GM23248 (cell line): ENCODE results near the gene CLSTN3. TPM values are rescaled to one million over a fixed set of nuclear protein-coding genes. Genes with fewer than 3 reads are reported as not detected.

Experiments
- DNase-seq: peaks from one replicate; pipeline ENCODE4 v3.0.0-alpha.2; 2015
- H2AFZ ChIP-seq: fragments of 200-600 bp; sonication (generic); 2 replicates; pipeline ENCODE4 v1.6.1; 2016; ENCODE audit warnings: antibody characterized with exemption
- H3F3A ChIP-seq: fragments of 200-600 bp; sonication (generic); 2 replicates; pipeline ENCODE4 v1.6.1; 2016; ENCODE audit warnings: mild to moderate bottlenecking, antibody characterized with exemption, mixed run types; ENCODE audit not compliant: insufficient read depth
- H3K27ac ChIP-seq: fragments of 200-600 bp; sonication (generic); 2 replicates; pipeline ENCODE4 v1.5.1; 2016; ENCODE audit warnings: mild to moderate bottlenecking
- H3K27me3 ChIP-seq: fragments of 200-600 bp; sonication (generic); replicated peaks from 2 replicates; pipeline ENCODE4 v1.6.1; 2016; ENCODE audit warnings: mild to moderate bottlenecking; ENCODE audit not compliant: insufficient read depth
- H3K36me3 ChIP-seq: fragments of 200-600 bp; sonication (generic); 2 replicates; pipeline ENCODE4 v1.6.1; 2016; ENCODE audit warnings: low read depth, mild to moderate bottlenecking
- H3K4me1 ChIP-seq: fragments of 200-600 bp; sonication (generic); 2 replicates; pipeline ENCODE4 v1.6.1; 2016; ENCODE audit warnings: mild to moderate bottlenecking; ENCODE audit not compliant: insufficient read depth
- H3K4me2 ChIP-seq: fragments of 200-600 bp; sonication (generic); one replicate; pipeline ENCODE4 v1.6.1; 2016; ENCODE audit warnings: mild to moderate bottlenecking; ENCODE audit not compliant: unreplicated experiment
- H3K4me3 ChIP-seq: fragments of 200-600 bp; sonication (generic); 2 replicates; pipeline ENCODE4 v1.5.1; 2016; ENCODE audit warnings: mild to moderate bottlenecking
- H3K79me2 ChIP-seq: fragments of 200-600 bp; sonication (generic); 2 replicates; pipeline ENCODE4 v1.6.1; 2016; ENCODE audit warnings: mild to moderate bottlenecking; ENCODE audit not compliant: insufficient read depth
- H3K9ac ChIP-seq: fragments of 200-600 bp; sonication (generic); 2 replicates; pipeline ENCODE4 v1.6.1; 2016; ENCODE audit warnings: mild to moderate bottlenecking
- H3K9me2 ChIP-seq: fragments of 200-600 bp; sonication (generic); 2 replicates; pipeline ENCODE4 v1.6.1; 2016; ENCODE audit warnings: mixed run types, mild to moderate bottlenecking, moderate library complexity; ENCODE audit not compliant: insufficient read depth
- H3K9me3 ChIP-seq: fragments of 200-600 bp; sonication (generic); one replicate; pipeline ENCODE4 v1.6.1; 2017; ENCODE audit warnings: low read depth
- H4K20me1 ChIP-seq: fragments of 200-600 bp; sonication (generic); 2 replicates; pipeline ENCODE4 v1.6.0; 2016; ENCODE audit not compliant: insufficient read depth
- EZH2 ChIP-seq: fragments of 200-600 bp; sonication (generic); IDR thresholded peaks from 2 replicates; pipeline ENCODE4 v1.6.1; 2018; ENCODE audit warnings: antibody characterized with exemption, mild to moderate bottlenecking; ENCODE audit not compliant: insufficient read depth, poor library complexity, severe bottlenecking
- EZH2phosphoT487 ChIP-seq: fragments of 200-600 bp; sonication (generic); IDR thresholded peaks from 2 replicates; pipeline ENCODE4 v1.6.1; 2018; ENCODE audit warnings: antibody characterized with exemption, moderate library complexity, mild to moderate bottlenecking, low read depth; ENCODE audit not compliant: insufficient read depth
- WGBS, 2 experiments: methylation state at CpG; one replicate each; pipeline ENCODE4 v1.1.6; 2015 to 2017; ENCODE audit warnings: low lambda C conversion rate in 2 of 2, low coverage in 1 of 2; ENCODE audit errors: missing lambda C conversion rate in 2 of 2; 5-methylcytosine and 5-hydroxymethylcytosine counted together
- in situ Hi-C: fragments of 300-500 bp; cut with MboI; formaldehyde crosslinking; loops from 2 replicates; pipeline ENCODE4 v1.15.0; 2020
- polyA plus RNA-seq: library from polyadenylated mRNA; unstranded; fragments of >200 nt; fragmentation: Nextera tagmentation; extraction: Ambion mirVana; gene quantifications from 2 replicates; pipeline ENCODE4 v1.2.1, GENCODE V29; 2016
- total RNA-seq: library from RNA; depleted of rRNA; stranded (reverse); fragments of >200 nt; shearing (Covaris generic); gene quantifications from 2 replicates; pipeline ENCODE4 v1.2.3, GENCODE V29; 2014

Gene CLSTN3
- total and polyA plus RNA-seq, 2 experiments from 2014 or later = 1.8 to 4.5 TPM

- Histone ChIP-seq H3F3A (0 out of 2 replicates have a peak, but pooled peaks cover 4% of the 10 kb centered on the region), H3K36me3 (0 out of 2 replicates have a peak, but pooled peaks cover 10% of the 10 kb centered on the region)
- 70 to 72% methylated on average over 4 of the region's 4 CpGs for WGBS, 2 experiments
Measured at GRCh38 chr12:7145671-7146070, 15.5 kb downstream of the CLSTN3 start.

GRCh38 chr12:7146228-7146627 lies 16.1 kb downstream of the CLSTN3 start:
- H3K4me2 ChIP-seq = no peak overlapping the region
- H2AFZ ChIP-seq = no peak overlapping the region
- H3K27ac ChIP-seq = no peak overlapping the region
- H3F3A ChIP-seq = 0 out of 2 replicates have a peak, but pooled peaks cover 4% of the 10 kb centered on the region
- no peaks in the 10 kb centered on the region for H3K9me2 ChIP-seq
- H3K9ac ChIP-seq = no peak overlapping the region
- TF ChIP-seq EZH2 (no peak), EZH2phosphoT487 (no peak)
- 73 to 75% methylated on average over 7 of the region's 7 CpGs for WGBS, 2 experiments
- no peak for DNase-seq
- peaks cover 11% of the 10 kb centered on the region; the same call in 1 of the 2 replicates for H3K4me1 ChIP-seq
- 0 out of 2 replicates have a peak, but pooled peaks cover 10% of the 10 kb centered on the region for H3K36me3 ChIP-seq
- H3K79me2 ChIP-seq = no peaks in the 10 kb centered on the region
- no peak overlapping the region for H3K4me3 ChIP-seq
- no peaks in the 10 kb centered on the region for H3K9me3 ChIP-seq
- H4K20me1 ChIP-seq = no peaks in the 10 kb centered on the region
- no peaks in the 10 kb centered on the region for H3K27me3 ChIP-seq
- in situ Hi-C loops = no loop called here

More at GRCh38 chr12:7145671-7146070, 15.5 kb downstream of the CLSTN3 start:
- no peak overlapping the region for H2AFZ ChIP-seq
- no peaks in the 10 kb centered on the region for H4K20me1 ChIP-seq
- peaks cover 11% of the 10 kb centered on the region; the same call in 1 of the 2 replicates for H3K4me1 ChIP-seq
- H3K4me3 ChIP-seq = no peak overlapping the region
- no peak overlapping the region for H3K9ac ChIP-seq
- in situ Hi-C loops = no loop called here
- TF ChIP-seq EZH2 (no peak), EZH2phosphoT487 (no peak)
- no peaks in the 10 kb centered on the region for H3K27me3 ChIP-seq
- H3K4me2 ChIP-seq = no peak overlapping the region
- DNase-seq = peak; percentile 29
- no peaks in the 10 kb centered on the region for H3K9me2 ChIP-seq
- H3K27ac ChIP-seq = no peak overlapping the region
- no peaks in the 10 kb centered on the region for H3K79me2 ChIP-seq
- no peaks in the 10 kb centered on the region for H3K9me3 ChIP-seq

GRCh38 chr12:7146906-7147305 lies 16.7 kb downstream of the CLSTN3 start:
- Histone ChIP-seq H3K9ac (no peak overlapping the region), H4K20me1 (no peaks in the 10 kb centered on the region), H3K9me3 (no peaks in the 10 kb centered on the region), H3F3A (0 out of 2 replicates have a peak, but pooled peaks cover 4% of the 10 kb centered on the region), H3K79me2 (no peaks in the 10 kb centered on the region), H3K4me3 (no peak overlapping the region), H3K9me2 (no peaks in the 10 kb centered on the region), H3K4me2 (no peak overlapping the region), H2AFZ (no peak overlapping the region), H3K4me1 (peaks cover 11% of the 10 kb centered on the region; the same call in 1 of the 2 replicates), H3K27me3 (no peaks in the 10 kb centered on the region), H3K27ac (no peak overlapping the region), H3K36me3 (0 out of 2 replicates have a peak, but pooled peaks cover 10% of the 10 kb centered on the region)
- TF ChIP-seq EZH2 (no peak), EZH2phosphoT487 (no peak)
- in situ Hi-C loops = no loop called here
- DNase-seq = no peak
- 94% methylated on average over 7 of the region's 7 CpGs for WGBS, 2 experiments

- Histone ChIP-seq H3K4me3 (no peak overlapping the region), H3K27ac (no peak overlapping the region), H3K36me3 (peaks cover 16% of the 10 kb centered on the region; the same call in 1 of the 2 replicates), H3K4me1 (peaks cover 1% of the 10 kb centered on the region; the same call in 1 of the 2 replicates), H4K20me1 (no peaks in the 10 kb centered on the region), H3F3A (0 out of 2 replicates have a peak, but pooled peaks cover 4% of the 10 kb centered on the region), H3K9me2 (no peaks in the 10 kb centered on the region), H3K27me3 (no peaks in the 10 kb centered on the region), H3K79me2 (no peaks in the 10 kb centered on the region), H3K4me2 (no peak overlapping the region), H3K9me3 (no peaks in the 10 kb centered on the region), H3K9ac (no peak overlapping the region), H2AFZ (no peak overlapping the region)
- in situ Hi-C loops = no loop called here
- no peak for DNase-seq
- WGBS, 2 experiments = 91 to 97% methylated on average over 12 of the region's 12 CpGs
- no peak for TF ChIP-seq EZH2
- TF ChIP-seq EZH2phosphoT487 = no peak
Measured at GRCh38 chr12:7150356-7150755, 20.2 kb downstream of the CLSTN3 start.

GRCh38 chr12:7150841-7151240 lies 20.7 kb downstream of the CLSTN3 start:
- WGBS, 2 experiments = 87 to 93% methylated on average over 5 to 6 of the region's 6 CpGs
- peaks cover 16% of the 10 kb centered on the region; the same call in 1 of the 2 replicates for H3K36me3 ChIP-seq
- no peak for DNase-seq
- H4K20me1 ChIP-seq = no peaks in the 10 kb centered on the region
- no peaks in the 10 kb centered on the region for H3K4me1 ChIP-seq
- no peaks in the 10 kb centered on the region for H3K9me2 ChIP-seq
- no peak for TF ChIP-seq EZH2phosphoT487
- no peak for TF ChIP-seq EZH2
- in situ Hi-C loops = no loop called here
- H3K9me3 ChIP-seq = no peaks in the 10 kb centered on the region
- no peak overlapping the region for H3K4me3 ChIP-seq
- H2AFZ ChIP-seq = no peak overlapping the region
- H3K79me2 ChIP-seq = no peaks in the 10 kb centered on the region
- H3K27me3 ChIP-seq = no peaks in the 10 kb centered on the region
- no peak overlapping the region for H3K4me2 ChIP-seq
- H3K27ac ChIP-seq = no peak overlapping the region
- H3K9ac ChIP-seq = no peak overlapping the region
- no peaks in the 10 kb centered on the region for H3F3A ChIP-seq
